ENCODE data around the gene PDLIM4.

Gene PDLIM4

GRCh38 chr5:132271251-132272246 is 14.1 kb downstream of the PDLIM4 start:
- Histone ChIP-seq H3K9me3 (replicated peaks; ENCODE audit: low read length) (no peaks in the 10 kb centered on the region), H3K4me1 (ENCODE audit: control insufficient read depth, insufficient read depth, low read length) (peaks cover 24% of the 10 kb centered on the region), H3K4me2 (ENCODE audit: low read length) (no peak overlapping the region), H3K9ac (ENCODE audit: low read depth, low read length) (no peak overlapping the region), H3K4me3 (ENCODE audit: low read length) (no peak overlapping the region), H3K27me3 (ENCODE audit: control insufficient read depth, insufficient read depth, low read length) (no peaks in the 10 kb centered on the region), H3K36me3 (ENCODE audit: insufficient read depth, low read length) (peaks cover 83% of the 10 kb centered on the region)

GRCh38 chr5:132272311-132273210 is 15.1 kb downstream of the PDLIM4 start:
- Histone ChIP-seq H3K9me3 (replicated peaks; ENCODE audit: low read length) (no peaks in the 10 kb centered on the region), H3K36me3 (ENCODE audit: insufficient read depth, low read length) (peaks cover 73% of the 10 kb centered on the region), H3K4me3 (ENCODE audit: low read length) (no peak overlapping the region), H3K27me3 (ENCODE audit: control insufficient read depth, insufficient read depth, low read length) (no peaks in the 10 kb centered on the region), H3K4me2 (ENCODE audit: low read length) (no peak overlapping the region), H3K4me1 (ENCODE audit: control insufficient read depth, insufficient read depth, low read length) (peaks cover 15% of the 10 kb centered on the region), H3K9ac (ENCODE audit: low read depth, low read length) (no peak overlapping the region)

DNA sequence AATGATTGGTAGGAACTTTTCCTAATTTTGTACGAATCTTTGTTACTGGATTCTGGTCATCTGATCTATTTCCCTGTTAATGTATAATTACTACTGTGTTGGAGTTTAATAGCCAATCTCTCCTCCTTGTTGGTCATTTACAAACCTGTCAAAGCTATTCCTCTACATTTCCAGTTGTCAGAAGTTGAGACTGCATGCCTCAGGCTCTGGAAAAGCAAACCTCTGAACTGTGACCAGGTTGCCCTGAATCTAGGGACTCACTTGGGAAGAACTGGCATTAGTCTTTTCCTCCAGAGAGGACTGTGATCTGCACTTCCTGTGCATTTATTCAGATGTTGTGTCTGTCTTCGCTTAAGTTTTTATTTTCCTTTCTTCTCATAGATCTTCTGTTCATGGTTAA is 16.1 kb downstream of the PDLIM4 start:
- Histone ChIP-seq H3K36me3 (ENCODE audit: insufficient read depth, low read length) (peaks cover 62% of the 10 kb centered on the region), H3K9ac (ENCODE audit: low read depth, low read length) (no peak overlapping the region), H3K4me1 (ENCODE audit: control insufficient read depth, insufficient read depth, low read length) (peaks cover 5% of the 10 kb centered on the region), H3K4me2 (ENCODE audit: low read length) (no peak overlapping the region), H3K9me3 (replicated peaks; ENCODE audit: low read length) (no peaks in the 10 kb centered on the region), H3K27me3 (ENCODE audit: control insufficient read depth, insufficient read depth, low read length) (no peaks in the 10 kb centered on the region), H3K4me3 (ENCODE audit: low read length) (no peak overlapping the region)

GRCh38 chr5:132274050-132274792 is 16.7 kb downstream of the PDLIM4 start:
- Histone ChIP-seq H3K9me3 (replicated peaks; ENCODE audit: low read length) (no peaks in the 10 kb centered on the region), H3K4me1 (ENCODE audit: control insufficient read depth, insufficient read depth, low read length) (peaks cover 5% of the 10 kb centered on the region), H3K27me3 (ENCODE audit: control insufficient read depth, insufficient read depth, low read length) (no peaks in the 10 kb centered on the region), H3K36me3 (ENCODE audit: insufficient read depth, low read length) (peaks cover 56% of the 10 kb centered on the region), H3K4me3 (ENCODE audit: low read length) (no peak overlapping the region), H3K9ac (ENCODE audit: low read depth, low read length) (no peak overlapping the region), H3K4me2 (ENCODE audit: low read length) (no peak overlapping the region)

DNA sequence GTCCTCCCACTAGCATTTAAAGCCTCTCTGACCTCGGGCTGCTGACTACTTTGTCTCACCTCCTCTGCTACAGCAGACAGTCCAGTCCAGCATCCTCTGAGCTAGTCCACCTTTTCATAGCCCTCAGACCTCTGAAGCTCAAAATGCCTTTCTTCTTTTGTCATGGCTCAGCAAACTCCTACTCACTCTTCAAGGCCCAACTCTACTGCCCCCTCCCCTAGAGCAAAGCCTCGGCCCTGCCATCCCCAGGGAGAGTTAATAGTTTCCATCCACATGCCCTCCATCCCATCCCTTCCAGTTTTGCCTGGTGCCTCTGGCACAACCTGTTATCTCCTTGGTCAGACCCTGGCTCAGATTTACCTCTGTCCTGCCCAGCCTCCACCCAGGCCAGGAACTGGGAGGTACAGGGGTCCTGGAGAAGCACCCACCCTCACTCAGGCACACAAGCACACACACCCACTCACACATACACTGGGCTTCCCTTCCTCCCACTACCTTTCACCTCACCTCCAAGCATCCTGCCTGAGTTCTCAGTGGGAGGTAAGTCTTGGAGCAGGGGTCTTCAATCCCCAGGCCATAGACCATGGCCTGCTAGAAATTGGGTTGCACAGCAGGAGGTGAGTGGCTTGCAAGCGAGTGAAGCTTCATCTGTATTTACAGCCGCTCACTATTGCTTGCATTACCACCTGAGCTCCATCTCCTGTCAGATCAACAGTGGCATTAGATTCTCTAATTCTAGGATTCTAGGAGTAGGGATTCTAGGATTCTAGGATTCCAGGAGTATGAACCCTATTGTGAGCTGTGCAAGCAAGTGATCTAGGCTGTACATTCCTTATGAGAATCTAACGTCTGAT is 18.1 kb downstream of the PDLIM4 start:
- Histone ChIP-seq H3K4me3 (ENCODE audit: low read length) (no peak overlapping the region), H3K9me3 (replicated peaks; ENCODE audit: low read length) (no peaks in the 10 kb centered on the region), H3K36me3 (ENCODE audit: insufficient read depth, low read length) (peaks cover 42% of the 10 kb centered on the region), H3K4me2 (ENCODE audit: low read length) (no peak overlapping the region), H3K27me3 (ENCODE audit: control insufficient read depth, insufficient read depth, low read length) (no peaks in the 10 kb centered on the region), H3K4me1 (ENCODE audit: control insufficient read depth, insufficient read depth, low read length) (peaks cover 7% of the 10 kb centered on the region), H3K9ac (ENCODE audit: low read depth, low read length) (no peak overlapping the region)

DNA sequence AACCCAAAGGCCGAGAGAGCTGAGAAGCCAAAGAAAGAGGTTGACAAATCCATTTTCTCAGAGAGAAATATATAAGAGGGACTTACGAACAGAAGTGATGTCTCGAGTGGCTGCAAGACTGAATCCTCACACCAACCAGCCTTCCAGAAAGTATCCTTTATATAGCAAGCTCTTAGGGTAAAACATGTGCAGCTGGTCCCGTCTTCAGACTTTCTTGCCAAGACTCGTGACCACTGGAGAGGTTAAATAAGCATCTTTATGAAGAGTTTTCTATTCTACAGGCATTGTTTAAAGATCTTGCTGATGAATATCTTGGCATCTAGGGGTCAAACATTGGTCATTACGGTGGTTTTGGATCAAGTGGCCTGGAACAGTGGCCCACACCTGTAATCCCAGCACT is 19.8 kb downstream of the PDLIM4 start:
- H3K4me1 ChIP-seq (ENCODE audit: control insufficient read depth, insufficient read depth, low read length): peaks cover 7% of the 10 kb centered on the region
- H3K9me3 ChIP-seq (replicated peaks; ENCODE audit: low read length): no peaks in the 10 kb centered on the region
- H3K9ac ChIP-seq (ENCODE audit: low read depth, low read length): no peak overlapping the region
- H3K4me2 ChIP-seq (ENCODE audit: low read length): no peak overlapping the region
- H3K36me3 ChIP-seq (ENCODE audit: insufficient read depth, low read length): peaks cover 27% of the 10 kb centered on the region
- H3K27me3 ChIP-seq (ENCODE audit: control insufficient read depth, insufficient read depth, low read length): peaks cover 5% of the 10 kb centered on the region
- H3K4me3 ChIP-seq (ENCODE audit: low read length): no peak overlapping the region

DNA sequence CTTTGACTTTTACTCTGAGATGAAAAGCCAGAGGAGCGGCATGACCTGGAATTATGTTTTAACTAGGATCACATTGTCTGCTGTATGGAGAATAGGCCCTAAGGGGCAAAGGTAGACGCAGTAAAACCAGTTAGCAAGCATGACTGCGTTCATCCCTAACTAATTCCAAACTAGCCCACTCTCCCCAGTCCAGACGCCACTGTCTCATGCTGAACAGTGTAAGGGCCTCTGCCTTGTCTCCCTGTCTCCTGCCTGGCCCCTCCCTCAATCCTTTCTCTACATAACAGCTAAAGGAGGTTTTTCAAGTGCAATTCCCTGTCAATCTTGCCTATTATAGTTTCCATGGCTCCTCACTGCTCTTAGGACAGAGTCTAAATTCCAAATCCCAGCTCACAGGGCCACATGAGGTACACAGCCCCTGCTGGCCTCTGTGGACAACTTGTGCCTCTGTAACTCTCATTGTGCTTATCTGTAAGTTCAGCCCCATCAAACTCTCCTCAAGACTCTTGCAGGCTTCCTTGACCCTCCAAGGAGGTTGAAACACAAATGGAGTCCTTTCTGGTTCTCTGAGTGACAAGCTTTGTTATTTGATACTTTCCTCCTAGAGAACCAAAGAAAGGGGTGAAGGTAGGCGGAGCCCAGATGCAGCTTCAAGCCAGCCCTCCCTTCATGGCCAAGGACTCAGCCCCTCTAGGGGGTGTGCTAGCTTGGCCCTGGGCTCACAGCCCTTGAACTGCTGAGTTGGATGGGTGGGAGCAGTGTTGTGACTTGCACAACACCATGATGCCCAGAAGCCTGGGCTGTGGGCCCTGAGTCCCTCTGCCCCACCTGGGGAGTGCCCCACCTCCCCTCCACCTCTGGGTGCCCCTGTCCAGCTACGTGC is 20.7 kb downstream of the PDLIM4 start:
- peaks cover 17% of the 10 kb centered on the region for H3K36me3 ChIP-seq (ENCODE audit: insufficient read depth, low read length)
- peaks cover 5% of the 10 kb centered on the region for H3K27me3 ChIP-seq (ENCODE audit: control insufficient read depth, insufficient read depth, low read length)
- H3K9ac ChIP-seq (ENCODE audit: low read depth, low read length): no peak overlapping the region
- H3K4me1 ChIP-seq (ENCODE audit: control insufficient read depth, insufficient read depth, low read length): peaks cover 8% of the 10 kb centered on the region
- no peaks in the 10 kb centered on the region for H3K9me3 ChIP-seq (replicated peaks; ENCODE audit: low read length)
- no peak overlapping the region for H3K4me3 ChIP-seq (ENCODE audit: low read length)
- H3K4me2 ChIP-seq (ENCODE audit: low read length): no peak overlapping the region

DNA sequence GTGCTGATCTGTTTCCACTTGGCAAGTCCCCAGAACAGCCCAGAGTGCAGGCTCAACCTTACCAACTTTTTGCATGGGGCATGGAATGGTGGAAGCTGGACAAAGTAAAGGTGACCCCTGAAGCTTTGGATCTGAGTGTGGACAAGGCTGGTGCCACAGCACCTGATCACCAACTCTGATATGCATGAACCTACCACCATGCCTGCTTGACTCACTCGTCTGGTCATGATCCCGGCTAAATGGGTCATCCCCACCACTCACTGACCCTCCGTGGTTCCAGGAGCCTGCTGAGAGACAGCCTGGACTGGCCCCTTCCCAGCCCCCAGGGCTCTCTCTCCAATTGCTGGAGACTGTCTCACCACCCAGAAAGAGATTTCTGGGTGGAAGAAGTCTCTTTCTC is 22.3 kb downstream of the PDLIM4 start:
- H3K9ac ChIP-seq (ENCODE audit: low read depth, low read length): no peak overlapping the region
- H3K36me3 ChIP-seq (ENCODE audit: insufficient read depth, low read length): peaks cover 2% of the 10 kb centered on the region
- peaks cover 10% of the 10 kb centered on the region for H3K4me1 ChIP-seq (ENCODE audit: control insufficient read depth, insufficient read depth, low read length)
- H3K4me3 ChIP-seq (ENCODE audit: low read length): no peak overlapping the region
- H3K27me3 ChIP-seq (ENCODE audit: control insufficient read depth, insufficient read depth, low read length): peaks cover 5% of the 10 kb centered on the region
- no peaks in the 10 kb centered on the region for H3K9me3 ChIP-seq (replicated peaks; ENCODE audit: low read length)
- no peak overlapping the region for H3K4me2 ChIP-seq (ENCODE audit: low read length)

DNA sequence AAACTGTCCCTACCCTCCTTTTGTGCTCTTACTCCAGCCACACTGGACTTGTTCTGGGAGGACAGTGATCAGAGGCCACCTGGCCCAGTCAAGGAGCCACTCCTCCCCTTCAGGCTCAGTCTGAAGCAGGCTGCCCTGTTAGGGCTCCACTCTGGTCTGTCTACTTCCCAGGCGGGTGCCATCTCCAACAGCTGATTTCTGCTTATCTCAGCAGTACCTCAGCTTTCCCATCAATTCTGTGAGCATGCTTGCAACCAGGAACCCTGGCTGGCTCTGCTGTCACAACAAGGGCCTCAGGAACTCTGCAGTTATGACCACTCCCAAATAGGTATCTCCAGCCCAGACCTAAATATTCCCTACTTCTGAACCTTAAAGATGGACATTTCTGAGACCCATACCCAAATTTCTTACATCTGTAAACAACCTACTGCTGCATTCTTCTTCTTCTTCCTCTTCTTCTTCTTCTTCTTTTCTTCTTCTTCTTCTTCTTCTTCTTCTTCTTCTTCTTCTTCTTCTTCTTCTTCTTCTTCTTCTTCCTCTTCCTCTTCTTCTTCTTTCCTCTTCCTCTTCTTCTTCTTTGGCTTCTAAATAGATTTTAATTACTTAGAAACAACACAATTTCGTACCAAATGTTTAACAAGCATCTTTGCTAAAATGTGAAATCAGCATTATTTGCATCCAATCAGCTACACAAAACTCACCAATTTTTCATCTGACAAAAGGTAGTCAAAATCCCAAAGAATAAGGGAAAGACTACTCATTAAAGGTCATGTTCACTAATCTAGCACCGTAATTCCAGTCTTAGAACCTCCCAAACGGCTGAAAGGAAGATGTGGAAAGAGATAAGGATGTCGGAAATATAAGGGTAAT is 23.1 kb downstream of the PDLIM4 start:
- Histone ChIP-seq H3K4me1 (ENCODE audit: control insufficient read depth, insufficient read depth, low read length) (peaks cover 10% of the 10 kb centered on the region), H3K4me3 (ENCODE audit: low read length) (no peak overlapping the region), H3K9ac (ENCODE audit: low read depth, low read length) (no peak overlapping the region), H3K36me3 (ENCODE audit: insufficient read depth, low read length) (no peaks in the 10 kb centered on the region), H3K27me3 (ENCODE audit: control insufficient read depth, insufficient read depth, low read length) (peaks cover 5% of the 10 kb centered on the region), H3K4me2 (ENCODE audit: low read length) (no peak overlapping the region), H3K9me3 (replicated peaks; ENCODE audit: low read length) (no peaks in the 10 kb centered on the region)
